Right atrium auricular region (tissue), 2 donors: Measurements from ENCODE around the gene NXNL1. TPM values are rescaled to one million over a fixed set of nuclear protein-coding genes. Genes with fewer than 3 reads are reported as not detected.

Experiments used
- DNase-seq: peaks from one replicate; pipeline ENCODE4 v3.0.0-alpha.2; 2019; ENCODE audit warnings: low spot score
- H3K27ac ChIP-seq, 2 donors: fragments of 200-600 bp; sonication (generic); 1 replicate in 1 of 2; 2 replicates in 1 of 2; pipeline ENCODE4 v1.5.1; 2016 to 2019
- H3K27me3 ChIP-seq, 2 donors: fragments of 200-600 bp; sonication (generic); one replicate each; pipeline versions ENCODE4 v1.5.1 to v1.6.0; 2017 to 2019
- H3K36me3 ChIP-seq: fragments of 200-600 bp; sonication (generic); one replicate; pipeline ENCODE4 v1.5.1; 2016
- H3K4me1 ChIP-seq, 2 donors: fragments of 200-600 bp; sonication (generic); one replicate each; pipeline versions ENCODE4 v1.5.1 to v1.6.0; 2017 to 2019
- H3K4me3 ChIP-seq, 2 donors: fragments of 200-600 bp; sonication (generic); 1 replicate in 1 of 2; 2 replicates in 1 of 2; pipeline ENCODE4 v1.5.1; 2017 to 2019; ENCODE audit warnings: mild to moderate bottlenecking in 1 of 2, moderate library complexity in 1 of 2
- H3K9me3 ChIP-seq, 2 donors: fragments of 200-600 bp; sonication (generic); one replicate each; pipeline ENCODE4 v1.5.1; 2019
- total RNA-seq, 2 donors: library from RNA; depleted of rRNA; stranded (reverse); fragments of >200 nt; gene quantifications; one replicate each; pipeline ENCODE4 v1.1.0, GENCODE V29; 2016
- TF ChIP-seq, protein P1 (sequence below), 2 donors: fragments of 200-600 bp; sonication (generic); IDR thresholded peaks; one replicate each; pipeline ENCODE4 v1.5.1; 2019; ENCODE audit warnings: antibody characterized with exemption in 2 of 2

NXNL1 gene
- total RNA-seq, 2 donors from 2014 or later: not detected

DNA sequence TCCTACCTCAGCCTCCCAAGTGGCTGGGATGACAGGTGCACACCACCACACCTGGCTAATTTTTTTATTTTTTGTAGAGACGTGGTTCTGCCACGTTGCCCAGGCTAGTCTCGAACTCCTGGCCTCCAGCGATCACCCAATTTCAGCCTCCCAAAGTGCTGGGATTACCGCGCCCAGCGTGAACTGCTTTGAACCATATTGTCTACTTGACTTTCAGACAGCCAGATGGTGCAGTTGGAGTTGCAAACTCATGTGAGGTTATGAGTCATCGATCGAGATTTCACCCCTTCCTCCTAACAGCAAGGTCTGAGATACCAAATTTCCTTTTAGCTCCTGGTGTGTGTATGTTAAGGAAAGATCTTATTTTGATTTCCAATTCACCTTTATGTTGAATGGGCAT, 12.3 kb upstream of the NXNL1 start:
- TF ChIP-seq, protein P1, sequence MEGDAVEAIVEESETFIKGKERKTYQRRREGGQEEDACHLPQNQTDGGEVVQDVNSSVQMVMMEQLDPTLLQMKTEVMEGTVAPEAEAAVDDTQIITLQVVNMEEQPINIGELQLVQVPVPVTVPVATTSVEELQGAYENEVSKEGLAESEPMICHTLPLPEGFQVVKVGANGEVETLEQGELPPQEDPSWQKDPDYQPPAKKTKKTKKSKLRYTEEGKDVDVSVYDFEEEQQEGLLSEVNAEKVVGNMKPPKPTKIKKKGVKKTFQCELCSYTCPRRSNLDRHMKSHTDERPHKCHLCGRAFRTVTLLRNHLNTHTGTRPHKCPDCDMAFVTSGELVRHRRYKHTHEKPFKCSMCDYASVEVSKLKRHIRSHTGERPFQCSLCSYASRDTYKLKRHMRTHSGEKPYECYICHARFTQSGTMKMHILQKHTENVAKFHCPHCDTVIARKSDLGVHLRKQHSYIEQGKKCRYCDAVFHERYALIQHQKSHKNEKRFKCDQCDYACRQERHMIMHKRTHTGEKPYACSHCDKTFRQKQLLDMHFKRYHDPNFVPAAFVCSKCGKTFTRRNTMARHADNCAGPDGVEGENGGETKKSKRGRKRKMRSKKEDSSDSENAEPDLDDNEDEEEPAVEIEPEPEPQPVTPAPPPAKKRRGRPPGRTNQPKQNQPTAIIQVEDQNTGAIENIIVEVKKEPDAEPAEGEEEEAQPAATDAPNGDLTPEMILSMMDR (IDR thresholded peaks at IDR 0.05): no peak
- Histone ChIP-seq H3K4me3 (no peak overlapping the region), H3K9me3 (no peaks in the 10 kb centered on the region), H3K36me3 (peaks cover 2% of the 10 kb centered on the region), H3K4me1 (peaks cover 0 to 40% of the 10 kb centered on the region in 2 donors), H3K27ac (peak overlapping the region; percentile 47 to 49), H3K27me3 (no peaks in the 10 kb centered on the region)
- no peak for DNase-seq

GRCh38 chr19:17471410-17472125, 10.8 kb upstream of the NXNL1 start:
- no peaks in the 10 kb centered on the region for H3K27me3 ChIP-seq
- peaks cover 2% of the 10 kb centered on the region for H3K36me3 ChIP-seq
- no peaks in the 10 kb centered on the region for H3K9me3 ChIP-seq
- peak overlapping the region; percentile 90 to 93 for H3K27ac ChIP-seq
- no peak for DNase-seq
- H3K4me1 ChIP-seq: peaks cover 0 to 40% of the 10 kb centered on the region in 2 donors
- TF ChIP-seq, protein P1 (IDR thresholded peaks at IDR 0.05): no peak
- peak overlapping the region in 1 of 2 donors; percentile 93 for H3K4me3 ChIP-seq

DNA sequence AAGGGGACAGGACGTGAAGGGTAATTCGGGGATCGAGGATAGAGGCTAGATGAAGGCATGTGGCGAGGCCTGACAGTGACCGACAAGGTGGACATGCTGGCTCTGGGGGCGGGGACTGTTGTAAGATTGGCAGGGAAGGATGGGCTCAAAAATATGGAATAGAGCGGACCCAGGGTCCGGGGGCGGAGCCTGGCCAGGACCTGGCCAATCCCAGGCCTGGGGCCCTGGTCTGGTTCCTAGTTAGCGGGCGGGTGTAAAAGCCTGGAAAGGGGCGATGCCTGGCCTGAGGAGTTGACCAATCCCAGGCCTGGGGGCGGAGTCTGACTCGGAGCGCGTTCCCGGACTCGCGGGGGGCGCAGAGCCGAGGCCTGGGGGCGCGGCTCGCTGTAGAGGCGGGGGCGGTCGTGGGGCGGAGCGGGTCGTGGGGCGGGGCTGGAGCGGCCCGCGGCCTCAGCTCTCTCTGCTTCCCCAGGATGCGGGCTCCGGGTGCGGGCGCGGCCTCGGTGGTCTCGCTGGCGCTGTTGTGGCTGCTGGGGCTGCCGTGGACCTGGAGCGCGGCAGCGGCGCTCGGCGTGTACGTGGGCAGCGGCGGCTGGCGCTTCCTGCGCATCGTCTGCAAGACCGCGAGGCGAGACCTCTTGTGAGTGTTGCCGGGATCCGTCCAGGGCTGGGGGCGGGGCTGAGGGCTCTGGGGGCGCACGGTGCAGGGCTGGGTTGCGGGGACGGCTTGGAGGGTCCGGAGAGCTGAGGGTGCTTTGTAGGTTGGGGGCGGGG, 9.5 kb upstream of the NXNL1 start, which contains the start of gene SLC27A1:
SLC27A1 (plus strand) TSS at position 457 of the 774 bp plus-strand sequence; CDS start at position 474, 17 bp downstream.
- Histone ChIP-seq H3K9me3 (no peaks in the 10 kb centered on the region), H3K4me3 (peak within 1 kb of the TSS; percentile 75 to 93), H3K4me1 (peaks cover 0 to 34% of the 10 kb centered on the region in 2 donors), H3K36me3 (peaks cover 2% of the 10 kb centered on the region), H3K27me3 (no peaks in the 10 kb centered on the region), H3K27ac (peak within 1 kb of the TSS; percentile 90 to 93)
- TF ChIP-seq, protein P1 (IDR thresholded peaks at IDR 0.05): no peak
- peak; percentile 99 for DNase-seq

- Histone ChIP-seq H3K36me3 (peaks cover 2% of the 10 kb centered on the region), H3K27ac (peak overlapping the region; percentile 90 to 93), H3K4me1 (peaks cover 0 to 29% of the 10 kb centered on the region in 2 donors), H3K27me3 (no peaks in the 10 kb centered on the region), H3K4me3 (peak overlapping the region; percentile 75 to 93), H3K9me3 (no peaks in the 10 kb centered on the region)
- TF ChIP-seq, protein P1 (IDR thresholded peaks at IDR 0.05): no peak
- DNase-seq: peak; percentile 96
Observed at GRCh38 chr19:17469481-17470067, 8.8 kb upstream of the NXNL1 start.

DNA sequence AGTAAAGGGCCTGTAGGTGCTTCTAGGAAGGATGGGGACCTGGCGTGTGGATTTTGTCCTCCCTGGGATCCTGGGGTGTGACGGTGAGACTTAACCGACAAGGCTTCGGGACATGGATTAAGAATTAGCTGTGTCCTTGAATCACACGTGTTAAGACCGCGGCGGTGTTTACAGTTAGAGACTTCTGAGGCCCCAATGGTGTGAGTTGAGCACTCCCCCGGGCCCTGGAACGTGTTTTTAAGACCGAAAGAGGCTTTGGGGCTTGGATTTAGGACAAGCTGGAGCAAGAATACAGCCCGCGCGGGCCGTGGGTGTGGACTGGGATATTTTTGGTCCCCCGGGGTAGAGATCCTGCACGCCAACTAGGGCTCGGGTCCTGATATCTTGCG, 8.4 kb upstream of the NXNL1 start:
- Histone ChIP-seq H3K9me3 (no peaks in the 10 kb centered on the region), H3K36me3 (peaks cover 2% of the 10 kb centered on the region), H3K4me3 (peak overlapping the region; percentile 75 to 93), H3K27me3 (no peaks in the 10 kb centered on the region), H3K27ac (peak overlapping the region; percentile 90 to 93), H3K4me1 (peaks cover 0 to 29% of the 10 kb centered on the region in 2 donors)
- no peak for DNase-seq
- TF ChIP-seq, protein P1 (IDR thresholded peaks at IDR 0.05): no peak
